ENCODE data around the gene ARHGAP25.

The ARHGAP25 gene

GRCh38 chr2:68792751-68793150 is 58.1 kb downstream of the ARHGAP25 start:
- DNase-seq (ENCODE audit: low spot score) (no peak), ATAC-seq (ENCODE audit: low read depth) (no peak)
- H3K36me3 ChIP-seq (ENCODE audit: low read depth): no peaks in the 10 kb centered on the region
- H3K27me3 ChIP-seq (ENCODE audit: insufficient read depth, poor library complexity, severe bottlenecking): no peaks in the 10 kb centered on the region
- no peak overlapping the region for H3K4me3 ChIP-seq (ENCODE audit: severe bottlenecking)
- H3K27ac ChIP-seq (ENCODE audit: poor library complexity, severe bottlenecking): no peak overlapping the region
- TF ChIP-seq, protein P1, sequence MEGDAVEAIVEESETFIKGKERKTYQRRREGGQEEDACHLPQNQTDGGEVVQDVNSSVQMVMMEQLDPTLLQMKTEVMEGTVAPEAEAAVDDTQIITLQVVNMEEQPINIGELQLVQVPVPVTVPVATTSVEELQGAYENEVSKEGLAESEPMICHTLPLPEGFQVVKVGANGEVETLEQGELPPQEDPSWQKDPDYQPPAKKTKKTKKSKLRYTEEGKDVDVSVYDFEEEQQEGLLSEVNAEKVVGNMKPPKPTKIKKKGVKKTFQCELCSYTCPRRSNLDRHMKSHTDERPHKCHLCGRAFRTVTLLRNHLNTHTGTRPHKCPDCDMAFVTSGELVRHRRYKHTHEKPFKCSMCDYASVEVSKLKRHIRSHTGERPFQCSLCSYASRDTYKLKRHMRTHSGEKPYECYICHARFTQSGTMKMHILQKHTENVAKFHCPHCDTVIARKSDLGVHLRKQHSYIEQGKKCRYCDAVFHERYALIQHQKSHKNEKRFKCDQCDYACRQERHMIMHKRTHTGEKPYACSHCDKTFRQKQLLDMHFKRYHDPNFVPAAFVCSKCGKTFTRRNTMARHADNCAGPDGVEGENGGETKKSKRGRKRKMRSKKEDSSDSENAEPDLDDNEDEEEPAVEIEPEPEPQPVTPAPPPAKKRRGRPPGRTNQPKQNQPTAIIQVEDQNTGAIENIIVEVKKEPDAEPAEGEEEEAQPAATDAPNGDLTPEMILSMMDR (IDR thresholded peaks at IDR 0.05; ENCODE audit: poor library complexity, severe bottlenecking): no peak
- no peaks in the 10 kb centered on the region for H3K9me3 ChIP-seq (ENCODE audit: severe bottlenecking)
- peaks cover 17% of the 10 kb centered on the region for H3K4me1 ChIP-seq (ENCODE audit: insufficient read depth, poor library complexity, severe bottlenecking)

- H3K36me3 ChIP-seq (ENCODE audit: low read depth): no peaks in the 10 kb centered on the region
- no peak overlapping the region for H3K4me3 ChIP-seq (ENCODE audit: severe bottlenecking)
- DNase-seq (ENCODE audit: low spot score) (no peak), ATAC-seq (ENCODE audit: low read depth) (no peak; the same call in 2 of the 3 replicates)
- TF ChIP-seq, protein P1 (IDR thresholded peaks at IDR 0.05; ENCODE audit: poor library complexity, severe bottlenecking): no peak
- peaks cover 37% of the 10 kb centered on the region for H3K4me1 ChIP-seq (ENCODE audit: insufficient read depth, poor library complexity, severe bottlenecking)
- no peaks in the 10 kb centered on the region for H3K9me3 ChIP-seq (ENCODE audit: severe bottlenecking)
- H3K27me3 ChIP-seq (ENCODE audit: insufficient read depth, poor library complexity, severe bottlenecking): no peaks in the 10 kb centered on the region
- H3K27ac ChIP-seq (ENCODE audit: poor library complexity, severe bottlenecking): peak overlapping the region; percentile 28
These were observed 61.8 kb downstream of the ARHGAP25 start for GRCh38 chr2:68796295-68796905.

DNA sequence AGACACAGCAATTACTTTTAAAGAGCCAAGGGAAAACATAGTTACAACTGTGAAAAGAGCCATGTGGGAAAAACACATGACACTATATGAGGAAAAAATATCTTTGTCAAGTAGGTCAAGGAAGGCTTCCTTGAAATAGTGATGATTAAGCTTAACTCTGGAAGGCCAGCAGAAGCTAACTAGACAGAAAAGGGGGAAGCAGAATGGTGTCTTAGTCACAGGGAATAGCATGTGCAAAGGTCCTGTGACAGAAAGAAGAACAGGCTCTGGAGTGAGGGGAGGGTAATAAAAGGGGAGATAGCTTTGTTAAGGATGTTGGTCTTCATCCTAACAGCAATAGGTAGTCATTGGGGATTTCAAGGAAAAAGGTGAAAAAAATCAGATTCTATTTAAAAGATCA is 64.0 kb downstream of the ARHGAP25 start:
- H3K4me1 ChIP-seq (ENCODE audit: insufficient read depth, poor library complexity, severe bottlenecking): peaks cover 32% of the 10 kb centered on the region
- DNase-seq (ENCODE audit: low spot score): no peak
- H3K27ac ChIP-seq (ENCODE audit: poor library complexity, severe bottlenecking): peak overlapping the region; percentile 66
- H3K36me3 ChIP-seq (ENCODE audit: low read depth): no peaks in the 10 kb centered on the region
- H3K27me3 ChIP-seq (ENCODE audit: insufficient read depth, poor library complexity, severe bottlenecking): no peaks in the 10 kb centered on the region
- ATAC-seq (ENCODE audit: low read depth): no peak
- TF ChIP-seq, protein P1 (IDR thresholded peaks at IDR 0.05; ENCODE audit: poor library complexity, severe bottlenecking): no peak
- no peaks in the 10 kb centered on the region for H3K9me3 ChIP-seq (ENCODE audit: severe bottlenecking)
- H3K4me3 ChIP-seq (ENCODE audit: severe bottlenecking): no peak overlapping the region

- H3K27me3 ChIP-seq (ENCODE audit: insufficient read depth, poor library complexity, severe bottlenecking): no peaks in the 10 kb centered on the region
- H3K4me3 ChIP-seq (ENCODE audit: severe bottlenecking): no peak overlapping the region
- no peaks in the 10 kb centered on the region for H3K9me3 ChIP-seq (ENCODE audit: severe bottlenecking)
- H3K4me1 ChIP-seq (ENCODE audit: insufficient read depth, poor library complexity, severe bottlenecking): peaks cover 32% of the 10 kb centered on the region
- no peaks in the 10 kb centered on the region for H3K36me3 ChIP-seq (ENCODE audit: low read depth)
- H3K27ac ChIP-seq (ENCODE audit: poor library complexity, severe bottlenecking): peak overlapping the region; percentile 66
- ATAC-seq (ENCODE audit: low read depth) (peak; percentile 90), DNase-seq (ENCODE audit: low spot score) (no peak)
- TF ChIP-seq, protein P1 (IDR thresholded peaks at IDR 0.05; ENCODE audit: poor library complexity, severe bottlenecking): no peak
These were observed 64.8 kb downstream of the ARHGAP25 start for GRCh38 chr2:68799140-68800026.

All from RWPE2 (cell line).